Lung microvascular endothelial cell (primary cell): ENCODE data around the gene PIK3C2G. TPM values are rescaled to one million over a fixed set of nuclear protein-coding genes. Genes with fewer than 3 reads are reported as not detected.

ENCODE experiments used
- DNase-seq, 2 donors: peaks; one replicate each; pipeline versions ENCODE4 v3.0.0 to v3.0.0-alpha.2; 2010; ENCODE audit warnings: low read depth in 2 of 2
- total RNA-seq: library from RNA; depleted of rRNA; stranded (reverse); fragments of >200 nt; gene quantifications from 2 replicates; pipeline ENCODE4 v1.2.1, GENCODE V29; 2014

PIK3C2G gene
- total RNA-seq, 1 donor from 2014 or later: 2.0 TPM

GRCh38 chr12:18277196-18277595 lies 15.9 kb downstream of the PIK3C2G start:
- DNase-seq: peak in 1 of 2 donors; percentile 42

- no peak for DNase-seq
Measured at GRCh38 chr12:18280728-18281127, 19.4 kb downstream of the PIK3C2G start.

GRCh38 chr12:18281941-18282340 lies 20.6 kb downstream of the PIK3C2G start:
- DNase-seq: no peak

- DNase-seq: no peak
Measured at GRCh38 chr12:18283831-18284230, 22.5 kb downstream of the PIK3C2G start.

GRCh38 chr12:18284386-18284785 lies 23.1 kb downstream of the PIK3C2G start:
- DNase-seq: peak in 1 of 2 donors; percentile 74

- DNase-seq: no peak
Measured at GRCh38 chr12:18285161-18285560, 23.8 kb downstream of the PIK3C2G start.

GRCh38 chr12:18290386-18290785 lies 29.1 kb downstream of the PIK3C2G start:
- DNase-seq: no peak

- no peak for DNase-seq
Measured at GRCh38 chr12:18294889-18295288, 33.6 kb downstream of the PIK3C2G start.

GRCh38 chr12:18296201-18296908 lies 35.0 kb downstream of the PIK3C2G start:
- DNase-seq: peak in 1 of 2 donors; percentile 37

- DNase-seq: peak in 1 of 2 donors; percentile 29
Measured at GRCh38 chr12:18296909-18297280, 35.6 kb downstream of the PIK3C2G start.

GRCh38 chr12:18297902-18298301 lies 36.6 kb downstream of the PIK3C2G start:
- no peak for DNase-seq

- DNase-seq: no peak
Measured at GRCh38 chr12:18302809-18303430, 41.6 kb downstream of the PIK3C2G start.

- no peak for DNase-seq
Measured at GRCh38 chr12:18304609-18305008, 43.3 kb downstream of the PIK3C2G start.

- no peak for DNase-seq
Measured at GRCh38 chr12:18306311-18306710, 45.0 kb downstream of the PIK3C2G start.

- no peak for DNase-seq
Measured at GRCh38 chr12:18313306-18313705, 52.0 kb downstream of the PIK3C2G start.

- peak; percentile 15 to 84 for DNase-seq
Measured at GRCh38 chr12:18320036-18320617, 58.8 kb downstream of the PIK3C2G start.

GRCh38 chr12:18320976-18321375 lies 59.7 kb downstream of the PIK3C2G start:
- no peak for DNase-seq

- DNase-seq: no peak
Measured at GRCh38 chr12:18323159-18323558, 61.8 kb downstream of the PIK3C2G start.

- peak in 1 of 2 donors; percentile 51 for DNase-seq
Measured at GRCh38 chr12:18327036-18327435, 65.7 kb downstream of the PIK3C2G start.

- DNase-seq: no peak
Measured at GRCh38 chr12:18332173-18332572, 70.9 kb downstream of the PIK3C2G start.

GRCh38 chr12:18339633-18340032 lies 78.3 kb downstream of the PIK3C2G start:
- no peak for DNase-seq

GRCh38 chr12:18340186-18340585 lies 78.9 kb downstream of the PIK3C2G start:
- no peak for DNase-seq

GRCh38 chr12:18340786-18341185 lies 79.5 kb downstream of the PIK3C2G start:
- no peak for DNase-seq
